SU-DHL-6 (cell line): ENCODE data around the gene ELP1.

Experiments
- H2AFZ ChIP-seq: fragments of 200-600 bp; sonication (generic); 2 replicates; pipeline ENCODE4 v1.6.1; 2014; ENCODE audit warnings: low read depth, mild to moderate bottlenecking, moderate library complexity, mixed read lengths, antibody characterized with exemption, low read length; ENCODE audit not compliant: severe bottlenecking
- H3F3A ChIP-seq: fragments of 200-600 bp; shearing (Covaris generic); 2 replicates; pipeline ENCODE4 v1.6.0; 2016; ENCODE audit warnings: antibody characterized with exemption, mild to moderate bottlenecking; ENCODE audit not compliant: insufficient read depth
- H3K27ac ChIP-seq: fragments of 200-600 bp; sonication (generic); 2 replicates; pipeline ENCODE4 v1.5.1; 2016; ENCODE audit warnings: low read depth, mild to moderate bottlenecking, low read length, moderate library complexity, mixed read lengths
- H3K27me3 ChIP-seq: fragments of 200-600 bp; sonication (generic), shearing (Covaris generic); 2 replicates; pipeline ENCODE4 v1.6.0; 2014; ENCODE audit warnings: mild to moderate bottlenecking, low read length
- H3K36me3 ChIP-seq: fragments of 200-600 bp; sonication (generic); 2 replicates; pipeline ENCODE4 v1.6.1; 2014; ENCODE audit warnings: mild to moderate bottlenecking, low read length, mixed read lengths
- H3K4me2 ChIP-seq: fragments of 300-600, 200-600 bp; shearing (Covaris generic), sonication (generic); 2 replicates; pipeline ENCODE4 v1.6.0; 2014; ENCODE audit warnings: low read length, low read depth, mild to moderate bottlenecking; ENCODE audit not compliant: poor library complexity, severe bottlenecking
- H3K4me3 ChIP-seq: fragments of 200-600 bp; sonication (generic); 2 replicates; pipeline ENCODE4 v1.5.1; 2014; ENCODE audit warnings: antibody characterized with exemption, low read length, mild to moderate bottlenecking, mixed read lengths; ENCODE audit not compliant: insufficient read depth, poor library complexity, severe bottlenecking
- H3K79me2 ChIP-seq: fragments of 200-600 bp; sonication (generic); 2 replicates; pipeline ENCODE4 v1.6.1; 2014; ENCODE audit warnings: mild to moderate bottlenecking, low read length, moderate library complexity; ENCODE audit not compliant: insufficient read depth
- H3K9ac ChIP-seq: fragments of 200-600 bp; sonication (generic); 2 replicates; pipeline ENCODE4 v1.7.0; 2014; ENCODE audit warnings: mild to moderate bottlenecking, low read length
- H3K9me2 ChIP-seq: fragments of 200-600 bp; sonication (generic); replicated peaks from 2 replicates; pipeline ENCODE4 v1.6.1; 2014; ENCODE audit warnings: low read length; ENCODE audit not compliant: insufficient read depth
- H3K9me3 ChIP-seq: fragments of 200-600 bp; sonication (generic); 2 replicates; pipeline ENCODE4 v1.6.1; 2014; ENCODE audit warnings: low read length, mixed read lengths; ENCODE audit not compliant: insufficient read depth
- H4K20me1 ChIP-seq: fragments of 200-600 bp; sonication (generic); 2 replicates; pipeline ENCODE4 v1.6.1; 2014; ENCODE audit warnings: low read depth, mild to moderate bottlenecking, antibody characterized with exemption, low read length, moderate library complexity, mixed read lengths
- CTCF ChIP-seq: fragments of 200-600 bp; sonication (generic); IDR thresholded peaks from one replicate; pipeline ENCODE4 v1.5.1; 2017; ENCODE audit warnings: antibody characterized with exemption, mild to moderate bottlenecking, low read length, moderate library complexity; ENCODE audit not compliant: insufficient read depth, poor library complexity, severe bottlenecking
- EZH2phosphoT487 ChIP-seq: fragments of 200-600 bp; sonication (generic), shearing (Covaris generic); conservative IDR thresholded peaks from 2 replicates; pipeline ENCODE4 v1.6.1; 2018; ENCODE audit warnings: mild to moderate bottlenecking, antibody characterized with exemption, low read length, moderate library complexity, mixed read lengths

The ELP1 gene

GRCh38 chr9:108933718-108934322 lies at the start of gene ELP1:
Gene ELP1 (minus strand): TSS chr9:108934124. CDS start chr9:108931146, 2,978 bp downstream.
- Histone ChIP-seq H3K9me3 (no peaks in the 10 kb centered on the region), H3K9ac (peak within 1 kb of the TSS; percentile 80), H3K4me2 (peak within 1 kb of the TSS; percentile 79), H3K36me3 (no peaks in the 10 kb centered on the region; the same call in none of the 2 replicates), H3K9me2 (no peaks in the 10 kb centered on the region), H2AFZ (peak within 1 kb of the TSS; percentile 87), H3K27ac (peak within 1 kb of the TSS; percentile 29), H4K20me1 (no peaks in the 10 kb centered on the region), H3K27me3 (no peaks in the 10 kb centered on the region), H3F3A (no peaks in the 10 kb centered on the region), H3K4me3 (peak within 1 kb of the TSS; percentile 77), H3K79me2 (peaks cover 19% of the 10 kb centered on the region; the same call in 1 of the 2 replicates)
- TF ChIP-seq CTCF (peak; percentile 9), EZH2phosphoT487 (no peak)

GRCh38 chr9:108980893-108981292 lies 47.0 kb upstream of the ELP1 start:
- Histone ChIP-seq H3K9me2 (no peaks in the 10 kb centered on the region), H3K4me2 (no peak overlapping the region), H3K36me3 (no peaks in the 10 kb centered on the region), H3K27ac (no peak overlapping the region), H4K20me1 (no peaks in the 10 kb centered on the region), H3K9me3 (no peaks in the 10 kb centered on the region), H3K79me2 (no peaks in the 10 kb centered on the region), H3K4me3 (no peak overlapping the region), H2AFZ (no peak overlapping the region), H3F3A (no peaks in the 10 kb centered on the region), H3K9ac (no peak overlapping the region), H3K27me3 (no peaks in the 10 kb centered on the region)
- TF ChIP-seq EZH2phosphoT487: no peak
- TF ChIP-seq CTCF: no peak

- Histone ChIP-seq H3K9me3 (no peaks in the 10 kb centered on the region), H2AFZ (no peak overlapping the region), H3K79me2 (no peaks in the 10 kb centered on the region), H3K4me3 (no peak overlapping the region), H4K20me1 (no peaks in the 10 kb centered on the region), H3K9me2 (no peaks in the 10 kb centered on the region), H3K36me3 (no peaks in the 10 kb centered on the region), H3K4me2 (no peak overlapping the region), H3K9ac (no peak overlapping the region), H3K27me3 (no peaks in the 10 kb centered on the region), H3F3A (no peaks in the 10 kb centered on the region), H3K27ac (no peak overlapping the region)
- TF ChIP-seq CTCF: no peak
- no peak for TF ChIP-seq EZH2phosphoT487
Measured at GRCh38 chr9:108978205-108978604, 44.3 kb upstream of the ELP1 start.
